Panc1 (cell line): ENCODE results near the gene KLHL26. TPM values are rescaled to one million over a fixed set of nuclear protein-coding genes. Genes with fewer than 3 reads are reported as not detected.
A peak's percentile ranks its signal among the peaks of the same experiment; 100 is the strongest.

Source experiments
- ATAC-seq: fragments of 200-7000 bp; cut with Tn5 transposase; 2 replicates; pipeline ENCODE4 v1.9.1; 2020; ENCODE audit warnings: mild to moderate bottlenecking, moderate library complexity
- BruUV-seq: library from RNA; stranded (reverse); fragments of 400-500 nt; replicated peaks from 2 replicates; lab custom pipeline; 2021; lab: Mats Ljungman, UMichigan
- CTCF ChIA-PET: fragments of 300-600 bp; sonication (Branson Sonifier 250); formaldehyde crosslinking; loops from one replicate; lab custom pipeline; 2022; ENCODE audit warnings: antibody characterized with exemption; lab: Charles Lee
- POLR2A ChIA-PET: fragments of 300-600 bp; sonication (Branson Sonifier 250); formaldehyde crosslinking; loops from one replicate; lab custom pipeline; 2022; ENCODE audit warnings: antibody characterized with exemption; lab: Charles Lee
- DNase-seq: peaks from one replicate; pipeline ENCODE4 v3.0.0-alpha.2; 2010; ENCODE audit warnings: low read depth, low spot score
- H3K27ac ChIP-seq: 2 replicates; pipeline ENCODE4 v1.5.1; 2011; ENCODE audit warnings: mild to moderate bottlenecking, low read length, inconsistent platforms
- H3K27me3 ChIP-seq: fragments of 200-500 bp; sonication (Bioruptor generic); 2 replicates; pipeline ENCODE4 v1.6.0; 2014; ENCODE audit warnings: low read length, inconsistent platforms; ENCODE audit not compliant: control insufficient read depth, insufficient read depth
- H3K36me3 ChIP-seq: fragments of 200-500 bp; sonication (Bioruptor generic); 2 replicates; pipeline ENCODE4 v1.5.1; 2014; ENCODE audit warnings: inconsistent platforms, mild to moderate bottlenecking, low read length, moderate library complexity; ENCODE audit not compliant: control insufficient read depth, insufficient read depth
- H3K4me1 ChIP-seq: 2 replicates; pipeline ENCODE4 v1.5.1; 2011; ENCODE audit warnings: inconsistent platforms, mild to moderate bottlenecking, low read length, moderate library complexity; ENCODE audit not compliant: control insufficient read depth, insufficient read depth
- H3K4me3 ChIP-seq, 2 experiments: 2 replicates each; pipeline ENCODE4 v1.5.1; 2011 to 2012; ENCODE audit warnings: low read depth in 2 of 2, low read length in 2 of 2, mild to moderate bottlenecking in 2 of 2, inconsistent platforms in 1 of 2, moderate library complexity in 1 of 2
- H3K9me3 ChIP-seq: fragments of 200-500 bp; sonication (Bioruptor generic); 2 replicates; pipeline ENCODE4 v1.5.1; 2014; ENCODE audit warnings: low read depth, mild to moderate bottlenecking, inconsistent platforms, low read length, moderate library complexity; ENCODE audit not compliant: control insufficient read depth, insufficient read depth
- CTCF ChIP-seq: fragments of 450-650 bp; IDR thresholded peaks from 2 replicates; pipeline ENCODE4 v1.5.1; 2017; ENCODE audit warnings: mild to moderate bottlenecking
- POLR2AphosphoS5 ChIP-seq: IDR thresholded peaks from 2 replicates; pipeline ENCODE4 v1.6.1; 2012; ENCODE audit warnings: mild to moderate bottlenecking, low read depth, low read length, moderate library complexity
- REST ChIP-seq, 2 experiments: IDR thresholded peaks; 2 replicates each; pipeline ENCODE4 v1.6.1; 2011 to 2012; ENCODE audit warnings: low read depth in 2 of 2, control low read depth in 1 of 2, low read length in 1 of 2, mild to moderate bottlenecking in 1 of 2, moderate library complexity in 1 of 2; ENCODE audit not compliant: insufficient read depth in 1 of 2
- SIN3A ChIP-seq: IDR thresholded peaks from 2 replicates; pipeline ENCODE4 v1.6.1; 2012; ENCODE audit warnings: low read depth, mild to moderate bottlenecking, low read length, moderate library complexity, borderline replicate concordance; ENCODE audit not compliant: insufficient read depth
- TCF7L2 ChIP-seq: IDR thresholded peaks from 2 replicates; pipeline ENCODE4 v1.6.1; 2011; ENCODE audit warnings: mild to moderate bottlenecking, low read depth, low read length, inconsistent platforms
- in situ Hi-C: cut with HindIII; loops from 2 replicates; pipeline ENCODE4 v1.10.0; 2016; ENCODE audit warnings: low sequenced_read_pairs, low pct_unique_long_range_greater_than_20kb
- intact Hi-C: fragments of 100-400 bp; cut with micrococcal nuclease; formaldehyde crosslinking; loops from one replicate; pipeline ENCODE4 v1.10.0; 2022; ENCODE audit not compliant: unreplicated experiment
- total RNA-seq: library from RNA; stranded (reverse); gene quantifications from one replicate; pipeline ENCODE4 v1.2.1, GENCODE V29; 2021; ENCODE audit not compliant: unreplicated experiment

KLHL26 gene
- total RNA-seq, 1 experiment from 2014 or later, result 4.4 TPM

DNA sequence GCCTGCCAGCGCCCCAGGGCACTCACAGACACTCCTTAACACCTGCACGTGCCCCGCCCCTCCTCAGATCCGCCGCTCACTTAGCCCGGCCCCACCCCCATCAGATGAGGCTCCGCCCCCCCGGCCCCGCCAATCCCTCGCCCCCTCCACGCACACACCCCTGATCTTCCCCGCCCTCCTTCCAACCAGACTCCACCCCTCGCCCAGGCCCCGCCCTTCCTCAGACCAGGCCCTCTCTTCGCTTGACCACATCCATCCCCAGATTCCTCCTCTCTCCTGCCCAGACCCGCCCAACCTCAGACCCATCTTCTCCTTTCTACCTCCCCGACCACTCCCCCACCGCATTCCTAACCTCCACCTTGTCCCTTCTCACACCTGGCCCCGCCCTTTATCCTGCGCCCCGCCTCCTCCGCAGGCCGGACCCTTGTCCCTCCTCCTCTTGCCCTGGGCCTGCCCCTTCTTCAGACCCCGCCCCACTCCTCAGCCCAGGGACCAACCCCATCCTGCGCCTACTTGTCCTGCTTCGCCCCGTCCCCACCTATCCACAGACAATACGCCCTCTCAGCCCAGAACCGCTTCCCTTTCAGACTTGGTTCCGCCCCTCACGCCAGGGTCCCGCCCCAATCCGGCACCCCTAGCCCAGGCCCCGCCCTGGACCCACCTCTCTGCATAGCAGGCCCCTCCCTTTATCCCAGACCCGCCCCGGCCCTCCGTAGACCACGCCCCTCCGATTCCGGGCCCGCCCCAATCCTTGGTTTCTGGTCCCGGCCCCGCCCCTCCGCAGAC lies 452 bp upstream of the KLHL26 start:
- DNase-seq, result peak; percentile 42
- ATAC-seq, result peak; percentile 96
- Histone ChIP-seq H3K27me3 (no peaks in the 10 kb centered on the region), H3K27ac (no peak overlapping the region), H3K4me1 (no peaks in the 10 kb centered on the region), H3K4me3 (peak overlapping the region; percentile 68 to 69), H3K9me3 (no peaks in the 10 kb centered on the region), H3K36me3 (no peaks in the 10 kb centered on the region)
- ChIA-PET POLR2A (no interaction called here), CTCF (no interaction called here)
- in situ Hi-C loops (no loop called here), intact Hi-C loops (no loop called here)
- TF ChIP-seq REST (IDR thresholded peaks at IDR 0.05; ENCODE audit: insufficient read depth in 1 of 2, low read depth in 2 of 2, low read length in 1 of 2), result no peak
- no peak for TF ChIP-seq POLR2AphosphoS5
- no peak for TF ChIP-seq SIN3A
- TF ChIP-seq CTCF, result no peak
- TF ChIP-seq TCF7L2, result no peak
- BruUV-seq, result no TSS peak

DNA sequence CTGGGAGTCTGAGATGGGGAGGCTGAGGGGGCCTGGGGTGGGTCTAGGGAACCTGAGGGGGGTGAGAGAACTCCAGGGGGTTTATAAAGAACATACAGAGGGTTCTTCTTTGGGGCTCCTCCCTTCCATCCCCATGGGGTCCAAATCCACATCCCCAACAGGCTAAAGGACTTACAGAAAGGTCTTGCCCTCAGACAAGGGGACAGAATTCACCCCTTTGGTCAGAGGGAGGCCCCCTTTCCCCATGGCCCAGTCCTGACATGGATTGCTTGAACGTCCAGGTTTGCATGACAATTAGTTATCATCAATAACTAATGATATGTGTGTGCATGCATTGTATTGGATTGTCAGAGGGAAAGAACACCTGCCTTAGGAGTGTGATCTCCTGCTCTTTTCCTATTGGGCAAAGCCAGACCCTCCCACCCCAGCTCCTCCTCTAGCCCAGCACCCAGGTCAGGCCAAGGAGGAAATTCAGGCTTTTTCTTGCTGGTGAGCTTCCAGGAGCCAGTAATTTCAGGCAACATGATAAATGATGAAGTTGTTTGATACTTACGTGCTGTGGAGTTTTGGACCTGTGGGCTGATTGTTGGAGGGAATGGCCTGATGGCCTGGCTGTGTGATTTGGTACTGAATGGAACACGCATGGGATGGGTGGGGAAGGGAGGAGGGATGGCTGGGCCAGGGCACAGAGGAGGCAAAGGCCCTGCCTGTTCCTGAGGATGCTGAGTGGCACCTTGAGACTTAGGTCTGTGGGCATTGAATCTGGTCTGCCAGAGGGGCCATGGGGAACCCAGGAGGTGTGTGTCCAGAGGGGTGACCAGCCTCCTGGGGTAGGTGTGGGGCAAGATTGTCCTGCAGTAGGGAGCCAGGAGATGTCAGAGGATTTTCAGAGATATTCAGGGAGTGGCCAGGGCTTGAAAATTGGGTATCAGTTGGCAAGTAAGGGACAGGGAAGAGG lies 1.1 kb downstream of the KLHL26 start:
- Histone ChIP-seq H3K27me3 (no peaks in the 10 kb centered on the region), H3K9me3 (no peaks in the 10 kb centered on the region), H3K4me3 (peak overlapping the region; percentile 68 to 69), H3K36me3 (no peaks in the 10 kb centered on the region), H3K4me1 (no peaks in the 10 kb centered on the region), H3K27ac (no peak overlapping the region)
- in situ Hi-C loops (no loop called here), intact Hi-C loops (no loop called here)
- POLR2A ChIA-PET, result no interaction called here
- no peak for DNase-seq
- BruUV-seq, result no TSS peak
- CTCF ChIA-PET, result no interaction called here
- ATAC-seq, result no peak
- TF ChIP-seq SIN3A (no peak), POLR2AphosphoS5 (no peak)
